H1 (cell line): Measurements from ENCODE around the gene FAM43B. TPM values are rescaled to one million over a fixed set of nuclear protein-coding genes. Genes with fewer than 3 reads are reported as not detected.

Experiments used
- CTCF ChIA-PET: fragments of 300-600 bp; sonication (Branson Sonifier 250); formaldehyde crosslinking; loops from one replicate; lab custom pipeline; 2021; ENCODE audit not compliant: partially characterized antibody; lab: Charles Lee
- POLR2A ChIA-PET: fragments of 300-600 bp; sonication (Branson Sonifier 250); formaldehyde crosslinking; loops from one replicate; lab custom pipeline; 2021; ENCODE audit warnings: inconsistent platforms; ENCODE audit not compliant: partially characterized antibody; lab: Charles Lee
- DNase-seq, 2 experiments: peaks; one replicate each; pipeline versions ENCODE4 v3.0.0 to v3.0.0-alpha.2; 2010 to 2022; ENCODE audit warnings: low spot score in 2 of 2, low read depth in 1 of 2, mixed read lengths in 1 of 2
- FAIRE-seq: peaks from 2 replicates; lab custom pipeline; 2011; peaks lifted over from hg19 to GRCh38; lab: Jason Lieb, UNC
- H2AFZ ChIP-seq: 2 replicates; pipeline ENCODE4 v1.8.1; 2012; ENCODE audit warnings: low read length, inconsistent platforms
- H2AK5ac ChIP-seq: 2 replicates; pipeline ENCODE4 v1.6.1; 2013; ENCODE audit warnings: low read depth, low read length
- H2BK120ac ChIP-seq: replicated peaks from 2 replicates; pipeline ENCODE3; 2013; ENCODE audit warnings: low read depth, low read length, inconsistent platforms
- H2BK12ac ChIP-seq: 2 replicates; pipeline ENCODE4 v1.6.1; 2013; ENCODE audit warnings: low read depth, low read length
- H2BK15ac ChIP-seq: 2 replicates; pipeline ENCODE4 v1.6.1; 2013; ENCODE audit warnings: low read length
- H2BK20ac ChIP-seq: 2 replicates; pipeline ENCODE4 v1.6.1; 2013; ENCODE audit warnings: low read length
- H2BK5ac ChIP-seq: 2 replicates; pipeline ENCODE4 v1.6.1; 2013; ENCODE audit warnings: low read depth, low read length
- H3K14ac ChIP-seq: 2 replicates; pipeline ENCODE4 v1.6.1; 2013; ENCODE audit warnings: inconsistent platforms; ENCODE audit not compliant: insufficient read length
- H3K18ac ChIP-seq: 2 replicates; pipeline ENCODE4 v1.6.1; 2013; ENCODE audit warnings: low read length; ENCODE audit errors: extremely low read depth
- H3K23ac ChIP-seq: 2 replicates; pipeline ENCODE4 v1.6.1; 2013; ENCODE audit warnings: inconsistent platforms; ENCODE audit not compliant: insufficient read length
- H3K23me2 ChIP-seq: 2 replicates; pipeline ENCODE4 v1.6.1; 2013; ENCODE audit warnings: low read depth, low read length
- H3K27ac ChIP-seq: 2 replicates; pipeline ENCODE4 v1.6.1; 2011; ENCODE audit warnings: low read depth, low read length, inconsistent platforms
- H3K27me3 ChIP-seq, 4 experiments: replicated peaks in 1 of 4; 1 replicate in 1 of 4; 2 replicates in 3 of 4; pipeline versions ENCODE4 v1.6.1 to v1.8.1; 2011 to 2013; ENCODE audit warnings: low read length in 3 of 4, mild to moderate bottlenecking in 3 of 4, inconsistent platforms in 2 of 4, mixed read lengths in 2 of 4, moderate library complexity in 1 of 4; ENCODE audit not compliant: control insufficient read depth in 3 of 4, insufficient read depth in 3 of 4; ENCODE audit errors: extremely low read depth in 1 of 4
- H3K36me3 ChIP-seq, 4 experiments: 2 replicates each; pipeline versions ENCODE4 v1.6.1 to v1.8.1; 2011 to 2013; ENCODE audit warnings: mild to moderate bottlenecking in 4 of 4, low read length in 3 of 4, moderate library complexity in 2 of 4, control low read depth in 1 of 4, inconsistent platforms in 1 of 4; ENCODE audit not compliant: insufficient read depth in 4 of 4, control insufficient read depth in 2 of 4
- H3K4ac ChIP-seq: replicated peaks from 2 replicates; pipeline ENCODE3; 2013; ENCODE audit warnings: low read length, low read depth, mixed read lengths, inconsistent platforms; ENCODE audit not compliant: insufficient read length
- H3K4me1 ChIP-seq, 4 experiments: replicated peaks in 1 of 4; 1 replicate in 1 of 4; 2 replicates in 3 of 4; pipeline versions ENCODE4 v1.6.1 to v1.8.1; 2011 to 2013; ENCODE audit warnings: low read length in 3 of 4, inconsistent platforms in 2 of 4, mixed read lengths in 1 of 4; ENCODE audit not compliant: insufficient read depth in 4 of 4, control insufficient read depth in 3 of 4
- H3K4me2 ChIP-seq, 2 experiments: 2 replicates each; pipeline versions ENCODE4 v1.6.1 to v1.8.1; 2011 to 2013; ENCODE audit warnings: low read depth in 2 of 2, low read length in 2 of 2, control low read depth in 1 of 2, inconsistent platforms in 1 of 2, mild to moderate bottlenecking in 1 of 2; ENCODE audit not compliant: insufficient read depth in 1 of 2
- H3K4me3 ChIP-seq, 4 experiments: fragments of 200-600, 300-600 bp in 1 of 4; sonication (generic), shearing (Covaris generic), sonication (Bioruptor Twin) in 1 of 4; 2 replicates each; pipeline versions ENCODE4 v1.5.1 to v1.8.1; 2011 to 2016; ENCODE audit warnings: low read length in 4 of 4, low read depth in 3 of 4, control low read depth in 2 of 4, inconsistent platforms in 2 of 4, mild to moderate bottlenecking in 2 of 4, mixed read lengths in 1 of 4, moderate library complexity in 1 of 4; ENCODE audit not compliant: insufficient read depth in 2 of 4; ENCODE audit errors: extremely low read depth in 1 of 4
- H3K56ac ChIP-seq: replicated peaks from 2 replicates; pipeline ENCODE3; 2013; ENCODE audit warnings: low read depth, mild to moderate bottlenecking, mixed read lengths, low read length, inconsistent platforms; ENCODE audit not compliant: insufficient read length
- H3K79me1 ChIP-seq: 2 replicates; pipeline ENCODE4 v1.6.1; 2013; ENCODE audit warnings: low read depth, low read length, control low read depth
- H3K79me2 ChIP-seq, 2 experiments: 2 replicates each; pipeline versions ENCODE4 v1.6.1 to v1.8.1; 2012 to 2013; ENCODE audit warnings: low read length in 2 of 2, mild to moderate bottlenecking in 2 of 2, inconsistent platforms in 1 of 2; ENCODE audit not compliant: insufficient read depth in 2 of 2, control insufficient read depth in 1 of 2
- H3K9ac ChIP-seq, 4 experiments: replicated peaks in 1 of 4; 1 replicate in 1 of 4; 2 replicates in 3 of 4; pipeline versions ENCODE4 v1.6.1 to v1.8.1; 2011 to 2013; ENCODE audit warnings: low read depth in 3 of 4, low read length in 3 of 4, control low read depth in 2 of 4, mild to moderate bottlenecking in 2 of 4, moderate library complexity in 2 of 4, inconsistent platforms in 1 of 4; ENCODE audit errors: extremely low read depth in 1 of 4
- H3K9me3 ChIP-seq, 2 experiments: 2 replicates each; pipeline versions ENCODE4 v1.6.1 to v1.8.1; 2012 to 2013; ENCODE audit warnings: mild to moderate bottlenecking in 2 of 2, moderate library complexity in 2 of 2, control low read depth in 1 of 2, inconsistent platforms in 1 of 2, low read depth in 1 of 2, low read length in 1 of 2, mixed read lengths in 1 of 2; ENCODE audit not compliant: insufficient read depth in 2 of 2
- H4K20me1 ChIP-seq, 2 experiments: replicated peaks in 1 of 2; 2 replicates each; pipeline versions ENCODE3 to v1.8.1; 2011 to 2013; ENCODE audit warnings: inconsistent platforms in 2 of 2, low read length in 2 of 2, mild to moderate bottlenecking in 1 of 2; ENCODE audit not compliant: insufficient read depth in 2 of 2, control insufficient read depth in 1 of 2
- H4K5ac ChIP-seq: 2 replicates; pipeline ENCODE4 v1.6.1; 2013; ENCODE audit warnings: low read length, low read depth, mixed read lengths, inconsistent platforms; ENCODE audit not compliant: insufficient read length
- H4K8ac ChIP-seq: 2 replicates; pipeline ENCODE4 v1.8.0; 2013; ENCODE audit warnings: mild to moderate bottlenecking, moderate library complexity, low read length, inconsistent platforms; ENCODE audit not compliant: insufficient read depth; ENCODE audit errors: extremely low read depth
- H4K91ac ChIP-seq: replicated peaks from 2 replicates; pipeline ENCODE3; 2013; ENCODE audit warnings: low read length, mixed read lengths, inconsistent platforms; ENCODE audit not compliant: insufficient read length
- ATF3 ChIP-seq: IDR thresholded peaks from 2 replicates; pipeline ENCODE4 v1.6.1; 2011; ENCODE audit warnings: low read depth, mild to moderate bottlenecking, low read length; ENCODE audit not compliant: insufficient read depth
- BCL11A ChIP-seq, 2 experiments: IDR thresholded peaks; one replicate each; pipeline ENCODE4 v1.6.1; 2011; ENCODE audit warnings: low read depth in 2 of 2, low read length in 2 of 2, mild to moderate bottlenecking in 2 of 2
- CBX8 ChIP-seq: fragments of 300-800, 300-1000 bp; sonication (generic); IDR thresholded peaks from 2 replicates; pipeline ENCODE4 v1.7.1; 2016; ENCODE audit warnings: low read depth, low read length, borderline replicate concordance
- CHD1 ChIP-seq: IDR thresholded peaks from 2 replicates; pipeline ENCODE4 v1.6.1; 2012; ENCODE audit warnings: low read depth, low read length, improper control_type of control experiment
- CTBP2 ChIP-seq: IDR thresholded peaks from 2 replicates; pipeline ENCODE4 v1.7.0; 2011; ENCODE audit warnings: borderline replicate concordance, mild to moderate bottlenecking, moderate library complexity, mixed read lengths, low read length; ENCODE audit not compliant: insufficient read depth, insufficient read length
- EGR1 ChIP-seq: IDR thresholded peaks from 2 replicates; pipeline ENCODE4 v1.6.1; 2011; ENCODE audit warnings: low read depth, low read length, borderline replicate concordance
- JUN ChIP-seq: IDR thresholded peaks from 2 replicates; pipeline ENCODE4 v1.6.1; 2011; ENCODE audit warnings: low read depth, mild to moderate bottlenecking, improper control_type of control experiment, low read length
- KDM5A ChIP-seq: fragments of 200-600 bp; IDR thresholded peaks from 2 replicates; pipeline ENCODE4 v1.7.1; 2012; ENCODE audit warnings: mild to moderate bottlenecking, low read length, inconsistent platforms, mixed read lengths
- MAFK ChIP-seq: IDR thresholded peaks from 2 replicates; pipeline ENCODE4 v1.6.1; 2012; ENCODE audit warnings: low read depth, mild to moderate bottlenecking, improper control_type of control experiment, low read length
- POLR2A ChIP-seq, 2 experiments: IDR thresholded peaks; 1 replicate in 1 of 2; 2 replicates in 1 of 2; pipeline ENCODE4 v1.6.1; 2011; ENCODE audit warnings: low read depth in 2 of 2, low read length in 2 of 2, mild to moderate bottlenecking in 2 of 2; ENCODE audit errors: control extremely low read depth in 1 of 2
- SAP30 ChIP-seq: fragments of 300-600 bp; sonication (generic); IDR thresholded peaks from 2 replicates; pipeline ENCODE4 v1.7.1; 2012; ENCODE audit warnings: low read length, moderate library complexity, mild to moderate bottlenecking, inconsistent platforms; ENCODE audit not compliant: insufficient read depth, insufficient replicate concordance
- WGBS, 2 experiments: shearing (Covaris generic) in 1 of 2; methylation state at CpG; one replicate each; pipeline versions ENCODE4 v1.1.6 to v1.1.7; 2013 to 2015; ENCODE audit warnings: low lambda C conversion rate in 2 of 2, mixed read lengths in 2 of 2, inconsistent platforms in 1 of 2, low coverage in 1 of 2, missing lambda C conversion rate in 1 of 2; ENCODE audit not compliant: insufficient replicate concordance in 2 of 2, insufficient coverage in 1 of 2, insufficient read length in 1 of 2; ENCODE audit errors: extremely low coverage in 1 of 2, missing lambda C conversion rate in 1 of 2; 5-methylcytosine and 5-hydroxymethylcytosine counted together
- polyA plus RNA-seq, 7 experiments: library from polyadenylated mRNA; depleted of rRNA in 3 of 7; stranded (reverse) in 5 of 7; unstranded in 2 of 7; fragments of >200 nt in 5 of 7; fragments of 200-250 nt in 2 of 7; gene quantifications; 1 replicate in 5 of 7; 2 replicates in 1 of 7; 4 replicates in 1 of 7; pipeline versions ENCODE4 v1.2.1 to v1.2.3, GENCODE V29; 2011 to 2013; ENCODE audit warnings: missing spikeins in 2 of 7, mixed read lengths in 2 of 7
- total RNA-seq: library from RNA; stranded (reverse); fragmentation: NEBNext Ultra II Directional; extraction: Animal tissue kit (Norgen Biotek cat#: 25700); gene quantifications from 2 replicates; pipeline ENCODE4 v1.2.1, GENCODE V29; 2021
- TF ChIP-seq, protein P1 (sequence below): IDR thresholded peaks from 2 replicates; pipeline ENCODE4 v1.6.1; 2012; ENCODE audit warnings: inconsistent platforms

The FAM43B gene
- total and polyA plus RNA-seq, 2 of the 8 experiments (the other 6 are each of a cell fraction or from before 2014, with no cell fraction given) = 0.88 to 2.2 TPM

GRCh38 chr1:20555025-20555757, 2.8 kb downstream of the FAM43B start:
- CTCF ChIA-PET = interaction anchor here (1.1 to 1.4 kb wide), 3 partner anchors 20 to 78 kb away, joined by 3 to 4 read pairs (median 3); no protein-coding TSS in a partner anchor
- Histone ChIP-seq H3K4me3 (no peak overlapping the region), H3K79me1 (no peaks in the 10 kb centered on the region), H3K9ac (no peak overlapping the region), H2BK20ac (no peak overlapping the region), H2BK12ac (no peak overlapping the region), H3K79me2 (no peaks in the 10 kb centered on the region), H3K4ac (no peak overlapping the region), H2BK120ac (no peak overlapping the region), H2BK5ac (no peak overlapping the region), H3K36me3 (peaks cover 0 to 5% (median 0%) of the 10 kb centered on the region in 4 experiments; a peak in 1 of 8 replicates), H3K27ac (no peak overlapping the region), H3K9me3 (no peaks in the 10 kb centered on the region), H3K4me1 (peaks cover 0 to 21% (median 11%) of the 10 kb centered on the region in 4 experiments; a peak in 4 of 7 replicates), H4K91ac (no peak overlapping the region), H2AK5ac (no peak overlapping the region), H3K56ac (no peak overlapping the region), H3K27me3 (peaks cover 34 to 60% (median 54%) of the 10 kb centered on the region in 4 experiments), H4K5ac (no peak overlapping the region), H3K4me2 (no peak overlapping the region; a peak in 1 of 4 replicates), H4K8ac (no peak overlapping the region), H4K20me1 (peaks cover 0 to 2% of the 10 kb centered on the region in 2 experiments), H3K23me2 (peaks cover 19% of the 10 kb centered on the region; the same call in 1 of the 2 replicates), H2BK15ac (no peak overlapping the region), H3K23ac (no peak overlapping the region), H3K14ac (no peak overlapping the region), H3K18ac (no peak overlapping the region), H2AFZ (no peak overlapping the region)
- DNase-seq = no peak
- POLR2A ChIA-PET = no interaction called here
- WGBS, 2 experiments = 85% methylated on average over 7 of the region's 7 CpGs; no CpG with 5 or more reads in 1 of the 2 experiments
- FAIRE-seq = no peak
- TF ChIP-seq CTBP2 = no peak
- no peak for TF ChIP-seq POLR2A (IDR thresholded peaks at IDR 0.05; ENCODE audit: control extremely low read depth in 1 of 2, low read depth in 2 of 2, low read length in 2 of 2)
- TF ChIP-seq CBX8 = no peak
- TF ChIP-seq CHD1 = no peak
- TF ChIP-seq MAFK = no peak
- TF ChIP-seq, protein P1, sequence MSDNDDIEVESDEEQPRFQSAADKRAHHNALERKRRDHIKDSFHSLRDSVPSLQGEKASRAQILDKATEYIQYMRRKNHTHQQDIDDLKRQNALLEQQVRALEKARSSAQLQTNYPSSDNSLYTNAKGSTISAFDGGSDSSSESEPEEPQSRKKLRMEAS = no peak
- no peak for TF ChIP-seq ATF3
- TF ChIP-seq BCL11A (IDR thresholded peaks at IDR 0.05; ENCODE audit: low read depth in 2 of 2, low read length in 2 of 2) = no peak
- no peak for TF ChIP-seq KDM5A
- no peak for TF ChIP-seq EGR1
- TF ChIP-seq JUN = no peak
- TF ChIP-seq SAP30 = no peak
